GM18505 (cell line): ENCODE measurements around the gene ARRB1.

Source experiments
- ATAC-seq: cut with Tn5 transposase; IDR thresholded peaks from one replicate; pipeline ENCODE4 v1.9.1; 2021; ENCODE audit not compliant: unreplicated experiment
- POLR2A ChIP-seq: IDR thresholded peaks from 4 replicates; pipeline ENCODE4 v1.6.1; 2011; ENCODE audit warnings: borderline replicate concordance; ENCODE audit not compliant: insufficient read depth, insufficient read length; ENCODE audit errors: extremely low read depth

Gene ARRB1

GRCh38 chr11:75269367-75269660 lies 82.1 kb downstream of the ARRB1 start:
- no peak for ATAC-seq
- no peak for TF ChIP-seq POLR2A

GRCh38 chr11:75268626-75269366 lies 82.7 kb downstream of the ARRB1 start:
- no peak for TF ChIP-seq POLR2A
- ATAC-seq = no peak

- ATAC-seq = no peak
- TF ChIP-seq POLR2A = no peak
These were observed 84.1 kb downstream of the ARRB1 start for GRCh38 chr11:75267171-75267970.

GRCh38 chr11:75265851-75266531 lies 85.5 kb downstream of the ARRB1 start:
- TF ChIP-seq POLR2A = no peak
- no peak for ATAC-seq

- ATAC-seq = no peak
These were observed 86.5 kb downstream of the ARRB1 start for GRCh38 chr11:75264971-75265370.

GRCh38 chr11:75264356-75264755 lies 87.1 kb downstream of the ARRB1 start:
- no peak for ATAC-seq

More at GRCh38 chr11:75264971-75265370, 86.5 kb downstream of the ARRB1 start:
- TF ChIP-seq POLR2A = no peak

GRCh38 chr11:75263944-75264349 lies 87.5 kb downstream of the ARRB1 start:
- TF ChIP-seq POLR2A = no peak
- ATAC-seq = no peak

More at GRCh38 chr11:75264356-75264755, 87.1 kb downstream of the ARRB1 start:
- TF ChIP-seq POLR2A = no peak

GRCh38 chr11:75262961-75263852 lies 88.3 kb downstream of the ARRB1 start:
- no peak for ATAC-seq
- no peak for TF ChIP-seq POLR2A

- ATAC-seq = no peak
- no peak for TF ChIP-seq POLR2A
These were observed 89.0 kb downstream of the ARRB1 start for GRCh38 chr11:75262436-75262835.

- no peak for ATAC-seq
- no peak for TF ChIP-seq POLR2A
These were observed 89.5 kb downstream of the ARRB1 start for GRCh38 chr11:75261902-75262361.

GRCh38 chr11:75260396-75261170 lies 90.9 kb downstream of the ARRB1 start:
- ATAC-seq = no peak
- TF ChIP-seq POLR2A = no peak

- no peak for ATAC-seq
- TF ChIP-seq POLR2A = no peak
These were observed 97.1 kb downstream of the ARRB1 start for GRCh38 chr11:75254326-75254725.
